ENCODE results near the gene NRP1.

NRP1 gene

DNA sequence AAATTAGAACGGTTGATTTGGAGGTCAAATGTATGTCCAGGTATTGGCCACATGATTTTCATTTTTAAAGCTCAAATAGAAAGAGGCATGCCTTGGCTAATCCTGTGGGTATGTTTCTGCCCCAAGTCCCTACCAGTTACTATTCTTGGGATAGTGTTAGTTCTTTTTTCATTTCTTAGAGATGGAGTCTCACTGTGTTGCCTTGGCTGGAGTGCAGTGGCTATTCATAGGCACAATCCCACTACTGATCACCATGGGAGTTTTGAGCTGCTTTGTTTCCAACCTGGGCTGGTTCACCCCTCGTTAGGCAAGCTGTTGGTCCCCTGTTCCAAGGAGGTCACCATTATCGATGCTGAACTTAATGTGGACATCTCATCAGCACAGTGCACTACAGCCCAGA is 46.3 kb downstream of the NRP1 start:
- DNase-seq = no peak

DNA sequence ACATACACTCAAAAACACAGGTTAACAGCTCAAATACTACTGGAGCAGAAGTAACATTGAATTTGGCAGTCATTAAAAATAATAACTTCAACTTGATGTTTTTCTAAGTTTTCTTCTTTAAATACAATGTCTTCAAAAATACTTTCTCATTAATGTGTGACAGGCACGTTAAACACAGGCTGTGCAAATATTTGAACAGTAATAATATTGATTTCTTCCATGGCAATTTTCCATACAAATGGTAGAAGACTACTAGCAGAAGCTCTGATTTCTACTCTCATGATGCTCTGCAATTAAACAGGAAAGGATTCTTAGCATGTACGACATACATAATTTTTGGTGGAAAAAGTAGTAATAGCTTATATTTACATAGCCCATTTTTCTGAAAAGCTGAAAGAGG is 47.4 kb downstream of the NRP1 start:
- DNase-seq = no peak

DNA sequence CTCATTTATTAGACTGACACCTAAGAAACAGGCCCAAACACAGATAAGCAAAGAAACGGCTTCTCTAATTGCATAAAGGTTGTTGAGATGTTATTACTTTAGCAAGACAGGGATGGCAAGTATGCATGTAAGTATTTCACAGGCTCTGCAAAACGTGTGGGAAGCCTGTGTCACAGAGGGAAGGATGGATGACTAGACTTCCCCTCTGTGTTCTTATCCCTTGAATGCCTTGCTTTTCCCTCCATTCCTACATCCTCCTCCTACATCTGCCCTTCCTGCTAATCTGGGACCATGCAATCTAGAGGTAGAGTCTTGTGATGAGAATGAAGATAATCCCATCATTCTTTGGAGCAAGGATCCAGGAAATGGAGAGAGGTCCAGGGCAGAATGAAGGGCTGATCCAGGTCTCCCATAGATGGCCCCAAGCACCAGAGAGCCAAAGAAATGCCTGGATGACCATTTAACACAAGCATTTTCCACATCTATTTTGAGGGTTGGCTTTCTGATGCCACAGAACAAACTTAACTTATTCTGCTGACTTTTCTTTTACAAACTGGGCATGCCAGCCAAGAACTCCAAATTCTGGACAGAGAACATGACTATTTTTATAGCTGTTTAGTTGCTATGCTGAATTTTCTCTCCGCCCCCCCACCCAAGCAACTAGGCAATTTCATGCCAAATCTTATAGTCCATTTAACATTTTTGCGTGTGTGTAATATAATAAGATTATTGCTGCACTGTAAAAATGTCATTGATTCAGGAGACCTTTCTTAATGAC is 48.1 kb downstream of the NRP1 start:
- DNase-seq = no peak

DNA sequence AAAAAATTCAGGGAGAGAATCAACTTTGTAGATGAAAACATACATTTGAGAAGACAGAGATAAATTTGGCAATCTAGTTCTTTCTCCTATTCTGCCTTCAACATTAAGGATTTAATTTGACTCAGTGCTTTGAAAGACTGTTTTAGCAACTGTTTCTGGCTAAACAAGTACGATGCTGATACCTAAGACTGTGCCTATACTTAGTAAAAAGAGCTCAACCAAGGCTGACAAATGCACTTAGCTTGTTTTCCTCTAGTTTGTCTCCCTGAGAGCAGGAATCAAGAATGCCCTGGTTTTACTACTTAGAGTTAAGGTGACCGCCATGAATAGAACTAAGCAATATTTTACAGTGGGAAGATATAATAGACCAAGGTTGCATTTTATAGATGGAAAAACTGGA is 49.5 kb downstream of the NRP1 start:
- no peak for DNase-seq

DNA sequence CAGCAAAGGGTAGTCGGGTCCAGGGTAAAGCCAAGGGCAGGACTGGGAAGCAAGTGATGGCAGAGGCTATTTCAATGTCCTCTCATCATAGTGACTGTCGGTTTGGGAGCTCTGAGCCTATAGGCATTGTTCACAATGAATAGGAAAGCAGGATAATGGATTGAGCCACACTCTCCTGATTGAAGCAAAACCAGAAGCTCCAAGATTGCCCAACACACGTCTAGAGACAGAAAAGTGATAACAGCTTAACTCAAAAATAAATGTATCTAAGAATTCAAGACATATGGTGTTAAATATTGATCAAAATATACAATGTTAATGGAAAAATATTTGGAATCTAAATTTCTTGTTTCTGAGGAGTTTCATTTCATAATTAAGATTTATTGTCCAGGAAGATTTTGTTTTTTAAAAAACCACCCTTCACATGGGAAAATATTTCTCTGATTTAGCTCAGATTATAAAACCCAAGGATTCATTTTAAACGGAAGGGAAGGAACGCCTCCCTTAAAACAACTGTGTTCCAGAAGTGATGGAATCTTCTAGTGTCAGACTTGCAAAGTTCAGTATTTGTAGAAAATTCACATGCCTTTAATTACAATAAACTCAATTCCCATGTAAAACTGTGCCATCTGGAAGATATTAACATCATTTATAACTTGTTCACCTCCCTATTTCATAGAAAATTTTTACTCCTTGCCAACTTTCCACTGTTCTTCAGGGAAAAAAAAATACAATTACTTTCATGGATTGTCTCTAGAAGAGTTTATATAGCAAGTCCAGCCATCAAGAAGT is 54.5 kb downstream of the NRP1 start:
- DNase-seq = no peak

DNA sequence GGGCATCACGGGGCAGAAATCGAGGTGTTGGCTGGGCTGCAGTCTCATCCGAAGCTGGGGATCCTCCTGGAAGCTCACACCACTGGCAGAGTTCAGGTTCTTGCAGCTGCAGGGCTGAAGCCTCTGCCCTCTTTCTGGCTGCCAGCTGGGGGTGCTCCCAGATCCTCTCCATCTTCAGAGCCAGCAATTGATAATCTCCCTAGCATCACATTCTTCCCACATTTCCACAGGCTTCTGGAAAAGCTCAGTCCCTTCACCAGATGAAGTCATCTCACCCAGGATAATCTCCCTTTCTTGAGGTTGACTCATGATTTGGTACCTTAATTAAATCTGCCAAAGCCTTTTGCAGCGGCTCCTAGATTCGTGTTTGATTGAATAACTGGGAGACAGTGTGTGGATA is 55.2 kb downstream of the NRP1 start:
- DNase-seq = no peak

DNA sequence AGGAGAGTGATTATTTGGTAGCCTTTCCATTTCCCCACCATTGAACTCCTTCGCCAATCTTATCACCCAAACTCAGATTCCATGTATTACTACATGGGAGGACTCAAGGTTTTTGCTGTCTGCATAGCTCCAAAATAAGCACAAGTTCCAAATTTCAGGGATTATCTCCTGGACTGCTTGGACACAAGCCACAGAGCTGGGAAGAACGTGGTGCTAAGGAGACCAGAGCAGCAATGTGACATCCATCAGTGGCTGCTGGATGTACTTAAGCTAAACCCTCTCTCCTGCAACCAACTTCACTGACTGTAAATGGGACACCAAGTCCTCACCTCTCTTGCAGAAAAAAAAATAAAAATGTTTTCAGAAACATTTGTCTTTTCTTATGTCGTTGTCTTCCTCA is 56.3 kb downstream of the NRP1 start:
- no peak for DNase-seq

DNA sequence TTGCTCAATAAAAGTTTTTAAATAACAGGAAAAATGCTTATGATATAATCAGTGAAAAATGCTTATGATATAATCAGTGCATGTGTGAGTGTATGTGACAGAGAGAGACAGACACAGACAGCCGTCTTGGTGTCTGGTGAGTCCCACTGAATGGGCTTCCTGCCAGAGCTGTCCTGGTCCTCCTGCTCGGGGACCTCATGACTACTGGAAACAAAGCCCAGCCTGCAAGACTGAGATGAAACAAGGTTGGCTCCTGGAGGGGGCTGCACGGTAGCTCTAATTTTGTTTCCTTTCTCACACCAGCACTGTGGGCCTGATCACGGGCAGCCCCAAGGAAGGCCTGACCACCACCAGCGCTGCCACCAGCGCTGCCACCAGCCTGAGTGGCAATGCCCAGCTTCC is 57.3 kb downstream of the NRP1 start:
- no peak for DNase-seq

DNA sequence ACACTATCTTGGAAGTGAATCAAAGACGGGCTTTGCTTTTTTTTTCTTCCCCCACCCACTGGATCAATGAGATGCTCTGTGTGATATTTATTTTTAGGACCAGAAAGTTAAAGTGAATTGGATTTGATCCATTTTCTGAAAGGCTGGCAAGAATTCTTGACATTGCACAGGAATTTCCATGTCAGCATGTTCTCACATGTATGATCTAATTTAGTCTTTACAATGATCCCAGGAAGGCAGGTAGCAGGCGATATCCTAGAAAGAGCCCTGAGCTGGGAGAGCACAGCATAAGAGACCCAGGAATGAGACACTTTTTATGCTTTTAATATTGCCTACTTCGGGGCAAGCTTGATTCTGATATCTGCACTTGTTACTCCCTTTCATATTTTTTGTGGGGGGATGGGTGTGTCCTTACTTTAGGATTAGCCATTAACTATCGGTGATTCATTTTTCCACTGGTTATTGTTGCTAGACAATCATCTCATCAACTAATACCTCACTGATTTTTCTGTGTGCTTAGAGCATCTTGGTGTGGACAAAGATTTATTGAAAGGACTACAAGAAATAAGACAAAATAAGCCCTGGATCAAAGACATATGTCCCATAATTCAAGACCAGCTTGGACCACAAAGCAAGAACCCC is 58.1 kb downstream of the NRP1 start:
- no peak for DNase-seq

DNA sequence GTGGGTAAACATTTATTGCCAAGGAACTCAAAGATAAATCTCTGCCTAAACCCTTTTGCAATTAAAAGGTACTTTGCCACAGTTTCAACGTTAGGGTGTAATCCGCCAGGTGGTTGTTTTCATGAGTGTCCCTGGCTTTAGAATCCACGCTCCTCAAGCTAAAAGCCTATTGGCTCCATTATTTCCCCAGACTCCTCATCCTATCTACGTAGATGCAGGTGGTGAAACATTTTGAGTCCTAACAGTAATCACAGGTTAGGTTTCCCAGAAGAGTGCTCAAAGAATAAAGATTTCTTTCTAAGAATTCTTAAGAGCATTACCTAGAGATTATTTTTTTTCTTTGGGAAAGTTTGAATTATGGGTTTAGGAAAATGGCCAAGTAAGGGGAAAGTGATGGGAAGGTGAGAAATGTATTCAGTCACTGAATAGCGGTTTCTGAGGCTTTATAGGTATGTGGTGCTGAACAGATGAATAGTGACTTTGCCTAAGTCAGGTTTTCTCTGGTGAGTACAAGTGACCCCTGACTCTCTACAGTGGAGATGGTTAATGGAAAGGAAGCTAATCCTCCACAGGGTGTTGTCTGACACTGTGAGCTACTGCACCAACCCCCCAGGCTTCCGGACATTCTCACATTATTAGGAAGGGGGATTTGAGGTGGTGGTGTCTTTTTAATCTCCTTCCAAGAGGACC is 60.2 kb downstream of the NRP1 start:
- no peak for DNase-seq

DNA sequence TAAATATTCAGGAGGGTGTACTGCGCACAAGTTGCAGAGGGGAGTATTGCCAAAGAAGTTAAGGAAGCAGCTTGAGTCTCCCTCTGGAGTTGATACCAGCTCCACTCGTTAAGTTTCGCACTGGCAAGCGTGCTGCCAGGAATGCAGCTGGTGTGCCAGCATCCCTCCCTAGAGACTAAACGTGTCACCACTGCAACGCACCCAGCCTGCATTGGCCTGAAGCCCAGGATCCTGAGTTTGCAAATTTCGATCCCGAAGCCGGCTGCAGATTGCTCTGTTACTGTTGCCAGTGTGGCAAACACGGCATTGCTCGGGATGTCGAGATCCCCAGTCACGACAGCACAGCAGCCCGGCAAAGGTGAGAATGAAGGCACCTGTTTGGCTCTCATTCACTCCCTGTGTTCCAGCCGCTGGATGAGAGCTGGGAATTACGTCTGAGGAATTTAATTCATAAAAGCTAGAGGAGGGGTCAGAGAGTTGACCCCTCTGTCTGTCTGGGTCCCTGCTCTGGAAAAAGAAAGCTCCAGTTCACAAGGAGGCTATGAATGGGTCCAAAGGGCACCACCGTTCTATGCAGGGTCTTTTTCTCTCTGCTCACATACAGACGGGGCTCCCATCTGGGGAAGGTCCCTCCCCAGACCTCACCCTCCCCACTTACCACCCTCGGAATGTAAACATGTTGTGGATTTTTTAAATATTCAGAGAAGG is 61.0 kb downstream of the NRP1 start:
- DNase-seq = no peak

DNA sequence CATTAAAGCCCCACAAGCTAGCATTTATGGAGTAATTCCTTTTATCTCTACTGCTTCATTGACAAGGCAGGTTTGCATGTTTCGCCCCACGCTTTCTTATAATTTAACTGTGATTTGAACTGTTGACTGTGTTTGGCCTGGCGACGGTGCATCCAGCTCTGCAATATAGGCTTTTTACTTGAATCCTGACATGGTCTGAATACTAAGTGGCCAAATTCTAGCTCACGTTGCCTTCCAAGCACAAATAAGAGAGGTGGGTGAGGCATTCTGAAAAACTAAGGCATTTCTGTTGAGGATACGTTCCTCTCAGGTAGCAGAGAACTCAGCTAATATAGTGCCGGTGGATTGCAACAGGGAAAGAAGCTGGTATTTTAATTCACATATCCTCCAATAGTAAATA is 61.8 kb downstream of the NRP1 start:
- no peak for DNase-seq

DNA sequence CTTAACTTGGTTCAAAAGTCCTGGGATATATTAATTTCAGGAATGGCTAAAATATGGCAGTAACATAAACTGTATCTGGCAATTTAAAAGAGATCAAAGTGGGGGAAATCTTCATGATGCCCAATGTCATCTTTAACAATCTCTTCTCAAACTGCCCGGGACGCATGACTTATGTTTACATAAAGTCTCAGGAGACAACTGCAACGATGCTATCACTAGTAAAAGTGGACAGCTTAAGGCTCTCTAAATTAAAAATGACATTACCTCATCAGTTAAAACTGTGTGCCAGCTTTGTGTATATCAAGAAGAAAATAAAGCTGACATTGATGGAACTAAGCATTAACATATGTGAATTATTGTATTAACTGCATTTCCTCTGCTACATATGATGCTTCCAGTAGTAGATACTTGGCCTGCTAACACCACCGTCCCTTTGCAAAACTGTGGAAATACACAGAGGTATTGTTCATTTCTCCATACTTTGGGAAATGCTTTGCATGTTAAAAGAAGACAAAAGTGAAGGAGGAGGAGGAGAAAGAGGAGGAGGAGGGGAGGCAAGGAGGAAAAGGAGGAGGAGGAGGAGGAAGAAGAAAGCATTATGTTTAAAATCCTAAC is 62.4 kb downstream of the NRP1 start:
- DNase-seq = no peak

DNA sequence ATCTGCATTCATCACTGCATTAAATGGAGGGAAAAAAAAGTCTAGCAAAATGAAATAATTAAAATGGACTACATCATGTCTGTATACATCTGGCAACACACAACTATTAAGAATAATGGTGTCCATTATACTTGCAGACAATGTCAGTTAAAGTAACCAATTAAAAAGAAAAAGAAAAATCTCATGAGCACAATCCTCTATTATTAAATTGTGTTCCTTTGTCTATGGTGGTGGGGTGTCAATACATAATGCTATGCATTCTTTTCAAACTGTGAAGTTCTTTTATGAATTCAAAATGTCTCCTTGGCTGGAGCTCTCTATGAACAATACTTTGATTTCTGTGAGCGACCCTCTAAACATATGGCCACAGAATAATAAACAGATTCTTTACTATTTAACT is 63.5 kb downstream of the NRP1 start:
- no peak for DNase-seq

DNA sequence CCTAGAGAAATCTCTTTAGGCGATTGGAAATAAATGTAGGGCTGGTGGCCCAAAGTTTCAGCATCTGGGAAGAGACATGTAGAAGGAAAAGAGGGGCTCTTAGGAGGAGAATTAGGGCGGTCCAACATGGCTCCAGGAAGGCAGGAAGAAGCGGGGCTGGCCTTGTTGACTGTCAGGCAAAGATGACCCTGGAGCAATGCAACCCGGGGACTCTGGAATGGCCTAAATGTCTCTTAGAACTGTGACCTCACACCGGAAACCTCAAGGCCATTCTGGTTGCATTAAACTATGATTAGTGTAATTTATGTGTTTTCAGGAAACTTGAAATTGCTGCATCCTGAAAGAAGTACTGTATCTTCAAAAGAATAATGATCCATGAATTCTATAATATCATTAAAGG is 66.8 kb downstream of the NRP1 start:
- DNase-seq = no peak

DNA sequence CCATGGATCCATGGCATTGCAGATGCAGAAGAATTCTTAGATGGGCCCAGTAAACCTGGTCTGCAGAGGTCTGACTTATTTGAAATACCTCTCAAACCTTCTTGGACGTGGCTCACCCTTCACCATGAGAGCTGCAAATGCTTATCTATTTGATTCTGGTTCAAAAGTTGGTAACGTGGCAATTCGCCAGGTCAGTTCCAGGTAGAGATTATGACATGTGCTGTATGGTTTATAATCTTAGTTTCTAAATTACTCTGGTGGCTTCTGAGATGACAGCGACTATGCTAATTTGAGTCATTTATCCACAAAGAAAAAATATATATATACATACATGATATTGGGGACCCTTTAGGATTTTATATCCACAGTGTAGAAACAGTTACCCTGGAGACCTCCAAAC is 68.8 kb downstream of the NRP1 start:
- no peak for DNase-seq

DNA sequence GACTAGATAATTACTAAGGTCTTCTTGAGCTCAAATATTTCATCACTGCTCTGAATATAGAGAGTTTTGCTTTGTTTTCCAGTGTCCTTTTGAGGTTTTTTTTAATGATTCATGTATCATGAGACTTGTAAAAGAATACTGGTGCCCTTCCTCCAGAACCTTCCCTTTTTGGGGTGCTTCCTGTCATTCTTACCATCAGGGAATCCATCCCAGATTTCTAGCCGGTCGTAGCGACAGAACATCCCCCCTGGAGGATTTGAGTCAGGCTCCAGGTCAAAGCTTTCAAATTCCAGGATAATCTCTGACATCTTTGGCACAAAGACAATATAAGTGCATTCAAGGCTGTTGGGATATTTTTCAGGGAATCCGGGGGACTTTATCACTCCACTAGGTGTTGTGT is 71.0 kb downstream of the NRP1 start:
- no peak for DNase-seq

DNA sequence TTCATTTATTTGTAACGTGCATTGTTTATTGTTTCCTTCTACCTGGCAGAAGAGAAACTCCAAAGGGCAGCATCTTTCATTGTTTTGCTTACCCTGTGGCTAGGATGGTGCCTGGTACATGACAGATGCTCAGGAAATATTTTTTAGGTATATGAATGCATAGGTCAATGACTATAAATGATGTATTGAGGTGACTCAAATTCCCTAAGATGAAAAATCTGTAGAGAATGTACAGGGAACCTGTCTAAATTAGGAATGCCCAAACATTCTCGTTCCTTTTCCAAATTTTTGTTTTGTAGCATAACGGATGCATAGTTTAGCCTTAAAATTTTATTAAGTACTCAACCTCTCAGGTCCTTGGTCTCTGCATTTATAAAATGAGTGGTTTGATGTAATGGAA is 71.6 kb downstream of the NRP1 start:
- no peak for DNase-seq

DNA sequence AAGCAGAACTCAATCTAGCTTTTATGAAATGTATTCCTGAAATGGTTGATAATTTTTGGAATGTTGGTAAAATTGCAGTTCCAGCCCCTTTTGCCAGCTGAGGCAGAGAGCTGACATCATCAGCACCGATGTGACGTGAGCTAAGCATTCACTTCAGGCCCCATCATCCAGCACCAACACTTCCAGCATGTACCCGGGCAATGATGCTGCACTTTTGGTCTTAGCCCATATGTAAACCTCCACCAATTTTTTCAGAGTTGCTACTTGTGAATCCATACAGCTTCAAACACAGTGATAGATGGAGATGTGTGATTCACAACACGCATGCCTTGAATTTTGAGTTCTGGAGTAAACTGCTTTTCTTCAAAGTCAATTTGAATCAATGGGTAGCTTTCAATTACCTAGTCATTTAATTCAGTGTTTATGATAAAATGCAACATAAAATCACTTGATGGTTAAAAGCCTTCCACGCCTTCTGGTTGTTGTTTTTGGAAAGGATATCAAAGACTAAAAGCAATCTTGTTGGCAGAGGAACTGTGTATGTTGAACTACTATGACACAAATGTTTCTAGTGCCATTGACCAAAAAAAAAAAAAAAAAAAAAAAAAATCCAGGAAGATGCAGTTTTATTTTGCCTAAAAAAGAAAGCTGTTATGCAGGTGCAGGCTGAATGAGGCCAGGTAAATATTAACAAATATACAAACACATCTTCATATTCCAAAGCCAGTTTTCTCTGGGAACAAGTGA is 73.9 kb downstream of the NRP1 start:
- DNase-seq = no peak

DNA sequence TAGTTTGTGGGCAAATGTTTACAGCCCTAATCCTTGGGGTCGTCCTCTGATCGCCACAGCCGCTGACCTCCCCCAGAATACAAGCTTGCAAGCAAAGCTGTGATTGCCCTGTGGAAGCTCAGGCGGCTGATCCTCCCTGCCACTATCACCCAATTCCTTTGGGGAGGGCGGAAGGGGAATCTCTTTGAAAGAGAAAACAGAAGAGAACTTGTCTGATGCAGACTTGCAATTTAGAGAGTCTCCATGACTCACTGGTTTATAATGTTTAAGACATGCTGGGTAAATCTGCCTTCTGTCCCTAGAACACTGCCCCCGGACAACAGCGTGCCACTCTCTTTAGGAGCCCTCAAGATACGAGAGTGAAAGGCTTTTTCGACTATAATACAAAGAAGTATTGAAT is 75.5 kb downstream of the NRP1 start:
- no peak for DNase-seq

DNA sequence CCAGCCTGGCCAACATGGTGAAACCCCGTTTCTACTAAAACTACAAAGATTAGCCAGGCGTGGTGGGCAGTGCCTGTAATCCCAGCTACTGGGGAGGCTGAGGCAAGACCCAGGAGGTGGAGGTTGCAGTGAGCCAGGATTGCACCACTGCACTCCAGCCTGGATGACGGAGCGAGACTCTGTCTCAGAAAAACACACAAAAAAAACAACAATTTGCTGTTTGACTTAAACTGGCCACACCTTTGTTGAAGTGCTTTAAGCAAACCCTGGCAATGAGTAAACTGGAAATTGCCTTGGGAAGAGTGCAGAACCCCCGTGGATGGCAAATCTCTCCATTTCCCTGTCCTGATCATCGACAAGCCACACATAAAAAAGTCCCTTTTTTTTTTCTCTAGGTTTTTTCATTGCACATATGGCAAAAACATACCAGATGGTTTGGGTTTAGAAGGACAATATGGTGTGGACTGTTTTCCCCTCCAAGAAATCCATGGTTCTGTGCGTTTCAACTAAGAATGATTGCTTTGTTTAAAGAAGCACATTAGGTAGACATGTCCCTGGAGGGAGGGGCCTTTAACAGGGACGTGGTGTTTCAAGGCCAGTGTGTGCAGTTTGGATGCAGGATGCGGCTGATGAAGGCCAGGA is 76.9 kb downstream of the NRP1 start:
- no peak for DNase-seq
